HUES64 (cell line): ENCODE data around the gene ATP11C.
"Not testable (repeated sequence)": the region's sequence is repeated elsewhere in the genome, so short reads cannot be mapped to it uniquely, and the experiment has no call there.

Experiments used
- H3K27ac ChIP-seq: 2 replicates; pipeline ENCODE4 v1.7.0; 2013; ENCODE audit warnings: low read depth, low read length, inconsistent platforms
- H3K27me3 ChIP-seq: 2 replicates; pipeline ENCODE4 v1.6.1; 2013; ENCODE audit warnings: mild to moderate bottlenecking, low read length; ENCODE audit not compliant: insufficient read depth
- H3K36me3 ChIP-seq: 2 replicates; pipeline ENCODE4 v1.6.1; 2013; ENCODE audit warnings: mild to moderate bottlenecking, low read length; ENCODE audit not compliant: insufficient read depth
- H3K4me1 ChIP-seq: 2 replicates; pipeline ENCODE4 v1.6.1; 2013; ENCODE audit warnings: mild to moderate bottlenecking, low read length, moderate library complexity; ENCODE audit not compliant: insufficient read depth
- H3K4me3 ChIP-seq: 2 replicates; pipeline ENCODE4 v1.5.1; 2013; ENCODE audit warnings: mild to moderate bottlenecking, low read length, moderate library complexity
- H3K9ac ChIP-seq: 2 replicates; pipeline ENCODE4 v1.6.1; 2013; ENCODE audit warnings: mild to moderate bottlenecking, low read depth, low read length
- H3K9me3 ChIP-seq: 2 replicates; pipeline ENCODE4 v1.6.1; 2013; ENCODE audit warnings: low read depth, low read length; ENCODE audit not compliant: insufficient read depth
- whole genome bisulfite sequencing: fragments of 150-250, 120-280 bp; methylation state at CpG from one replicate; pipeline ENCODE4 v1.1.7; 2013; ENCODE audit warnings: missing lambda C conversion rate; 5-methylcytosine and 5-hydroxymethylcytosine counted together

Gene ATP11C

DNA sequence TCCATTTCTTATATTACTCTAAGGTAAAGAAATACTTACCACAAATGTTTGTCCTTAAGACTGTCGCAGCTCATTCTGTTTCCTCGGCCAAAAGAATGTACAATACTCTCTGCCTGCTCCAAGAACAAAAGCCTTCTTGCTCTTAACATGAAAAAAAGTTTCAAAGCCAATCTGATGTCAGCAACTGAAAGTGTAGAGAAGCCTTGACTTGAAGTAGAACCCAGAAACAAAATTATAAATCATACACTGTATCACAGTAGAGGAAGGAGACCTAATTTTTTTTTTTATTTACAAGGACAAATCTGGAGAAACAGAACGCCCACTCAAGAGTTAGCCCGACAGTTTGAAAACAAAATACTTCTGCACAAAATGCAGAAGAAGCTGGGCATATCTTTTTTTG lies 224.8 kb downstream of the ATP11C start, which contains the start of gene MCF2:
Gene MCF2 (minus strand): TSS at position 101 of the 400 bp plus-strand sequence. CDS start 56,423 bp downstream, outside the sequence.
- no peaks in the 10 kb centered on the region for H3K27me3 ChIP-seq
- H3K36me3 ChIP-seq, result no peaks in the 10 kb centered on the region
- no peak within 1 kb of the TSS for H3K9ac ChIP-seq
- no peaks in the 10 kb centered on the region for H3K4me1 ChIP-seq
- H3K4me3 ChIP-seq, result no peak within 1 kb of the TSS
- H3K27ac ChIP-seq, result no peak within 1 kb of the TSS
- no peaks in the 10 kb centered on the region for H3K9me3 ChIP-seq
- 91% methylated on average over 4 of the region's 4 CpGs for WGBS

DNA sequence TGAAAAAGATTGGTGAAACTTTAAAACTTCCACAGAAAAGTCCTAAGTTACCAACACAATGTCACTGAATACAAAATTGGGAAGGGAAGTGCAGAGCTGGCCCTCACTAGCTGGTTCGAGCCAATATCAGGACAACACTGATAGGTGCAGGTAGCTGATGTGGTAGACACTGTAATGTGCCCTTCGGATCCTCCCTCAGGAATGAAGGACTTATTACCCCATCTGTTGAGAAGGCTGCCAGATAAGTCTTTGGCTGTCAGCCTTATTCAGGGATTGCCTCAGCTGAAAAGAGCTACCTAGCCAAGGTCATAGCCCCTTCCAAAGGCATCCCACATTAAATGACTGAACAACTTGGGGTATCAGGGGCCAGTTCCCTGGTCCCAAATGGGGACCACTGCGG lies 230.2 kb downstream of the ATP11C start:
- H3K4me1 ChIP-seq, result no peaks in the 10 kb centered on the region
- H3K9ac ChIP-seq, result no peak overlapping the region
- H3K36me3 ChIP-seq, result no peaks in the 10 kb centered on the region
- no peak overlapping the region for H3K4me3 ChIP-seq
- no peaks in the 10 kb centered on the region for H3K9me3 ChIP-seq
- H3K27ac ChIP-seq, result no peak overlapping the region
- 100% methylated on average over 3 of the region's 3 CpGs for WGBS
- H3K27me3 ChIP-seq, result no peaks in the 10 kb centered on the region

DNA sequence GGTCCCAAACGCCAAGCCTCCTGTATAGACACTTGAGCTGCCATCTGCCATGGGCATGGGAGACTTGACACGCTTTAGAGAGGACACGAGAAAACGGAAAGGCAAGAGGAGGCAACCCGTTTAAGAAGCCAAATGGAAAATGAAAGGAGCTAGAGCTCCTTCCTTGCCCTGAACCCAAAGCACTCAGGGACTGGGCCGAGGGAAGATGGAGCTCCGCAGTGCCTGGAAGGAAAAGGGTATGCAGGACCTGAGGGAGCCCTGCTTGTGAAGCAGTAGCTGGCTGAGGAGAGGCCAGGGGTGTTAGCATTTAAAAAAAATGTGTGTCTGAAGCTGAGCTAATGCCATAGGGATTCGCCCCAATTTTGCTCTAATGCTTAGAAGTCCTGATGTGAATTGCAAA lies 239.9 kb downstream of the ATP11C start:
- Histone ChIP-seq H3K27me3 (peaks cover 46% of the 10 kb centered on the region), H3K4me3 (peak overlapping the region; percentile 61; the same call in 1 of the 2 replicates), H3K4me1 (no peaks in the 10 kb centered on the region; the same call in 1 of the 2 replicates), H3K36me3 (no peaks in the 10 kb centered on the region), H3K9me3 (no peaks in the 10 kb centered on the region), H3K9ac (no peak overlapping the region; the same call in 1 of the 2 replicates), H3K27ac (no peak overlapping the region)
- 55% methylated on average over 8 of the region's 8 CpGs for WGBS

DNA sequence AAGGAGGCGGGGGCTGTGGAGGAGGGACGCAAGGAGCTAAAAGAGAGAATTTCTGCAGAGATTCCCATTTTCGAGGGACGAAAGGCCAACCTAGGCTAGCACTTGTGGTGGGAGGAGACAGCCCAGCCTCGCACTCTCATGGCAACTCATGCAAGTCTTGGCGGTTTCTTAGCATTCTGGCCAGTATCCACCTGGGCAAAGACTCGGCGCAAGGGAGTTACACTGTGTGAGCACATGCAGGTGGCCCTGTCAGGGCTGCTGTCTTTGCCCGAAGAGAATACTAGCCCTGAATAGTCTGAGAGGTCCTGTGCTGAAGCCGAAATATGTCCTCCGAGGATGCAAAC lies 240.4 kb downstream of the ATP11C start:
- H3K27me3 ChIP-seq, result peaks cover 46% of the 10 kb centered on the region
- no peak overlapping the region for H3K27ac ChIP-seq
- peak overlapping the region; percentile 61 for H3K4me3 ChIP-seq
- 36% methylated on average over 11 of the region's 11 CpGs for WGBS
- peak overlapping the region; percentile 36; the same call in 1 of the 2 replicates for H3K9ac ChIP-seq
- H3K4me1 ChIP-seq, result no peaks in the 10 kb centered on the region; the same call in 1 of the 2 replicates
- no peaks in the 10 kb centered on the region for H3K36me3 ChIP-seq
- no peaks in the 10 kb centered on the region for H3K9me3 ChIP-seq

DNA sequence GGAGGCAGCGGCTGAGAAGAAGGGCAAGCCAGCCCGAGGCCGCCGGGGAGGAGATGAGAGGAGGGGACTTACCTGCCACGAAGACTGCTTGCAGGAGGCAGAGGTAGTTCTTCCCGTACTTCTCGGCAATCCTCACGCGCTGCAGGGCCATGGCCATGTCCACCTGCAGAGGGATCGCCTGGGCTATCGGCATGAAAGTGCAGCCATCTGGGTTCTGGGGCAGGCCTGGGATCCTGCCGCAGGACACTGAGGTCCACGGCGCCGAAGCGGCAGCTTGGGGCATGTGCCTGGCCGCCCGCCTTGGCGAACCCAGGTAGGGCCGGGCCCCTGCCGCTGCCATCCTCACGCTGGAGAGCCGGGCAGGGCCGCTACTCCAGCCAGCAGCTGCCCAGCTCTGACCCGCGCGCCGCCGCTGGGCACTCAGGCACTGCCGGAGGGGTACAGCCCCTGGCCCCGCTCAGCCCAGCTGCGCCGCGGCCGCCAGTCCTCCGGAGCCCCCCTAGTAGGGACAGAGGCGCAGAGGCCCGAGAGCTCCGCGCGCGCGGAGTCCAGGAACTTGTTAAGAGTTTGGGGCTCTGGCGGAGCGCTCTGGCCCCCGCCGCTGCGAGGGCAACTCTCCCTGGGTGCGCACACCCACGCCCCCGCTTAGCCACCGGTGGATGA lies 240.9 kb downstream of the ATP11C start:
- Histone ChIP-seq H3K4me1 (no peaks in the 10 kb centered on the region; the same call in 1 of the 2 replicates), H3K27ac (no peak overlapping the region), H3K27me3 (peaks cover 46% of the 10 kb centered on the region), H3K9ac (peak overlapping the region; percentile 36; the same call in 1 of the 2 replicates), H3K4me3 (peak overlapping the region; percentile 61), H3K36me3 (no peaks in the 10 kb centered on the region), H3K9me3 (no peaks in the 10 kb centered on the region)
- WGBS, result 1% methylated on average over 52 of the region's 52 CpGs

DNA sequence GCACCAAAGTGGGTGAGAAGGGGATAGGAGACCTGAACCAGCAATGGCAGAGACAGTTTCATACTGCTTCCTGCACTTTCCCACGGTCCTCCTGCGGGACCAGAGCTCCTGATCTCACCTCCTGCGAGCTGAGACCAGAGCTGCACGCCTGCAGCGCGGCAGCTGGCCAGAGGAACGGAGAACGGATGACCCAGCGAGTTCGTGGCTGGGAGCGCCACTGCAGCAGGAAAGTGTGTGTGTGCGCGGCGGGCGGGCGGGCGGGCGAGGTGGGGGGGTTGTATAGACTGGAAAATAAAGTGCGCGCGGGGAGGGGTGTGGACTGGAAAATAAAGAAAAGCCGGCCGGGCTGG lies 241.4 kb downstream of the ATP11C start:
- Histone ChIP-seq H3K9me3 (no peaks in the 10 kb centered on the region), H3K4me1 (no peaks in the 10 kb centered on the region; the same call in 1 of the 2 replicates), H3K27ac (no peak overlapping the region), H3K9ac (no peak overlapping the region), H3K27me3 (peaks cover 46% of the 10 kb centered on the region), H3K4me3 (peak overlapping the region; percentile 61), H3K36me3 (no peaks in the 10 kb centered on the region)
- under 1% methylated on average over 21 of the region's 23 CpGs for WGBS

DNA sequence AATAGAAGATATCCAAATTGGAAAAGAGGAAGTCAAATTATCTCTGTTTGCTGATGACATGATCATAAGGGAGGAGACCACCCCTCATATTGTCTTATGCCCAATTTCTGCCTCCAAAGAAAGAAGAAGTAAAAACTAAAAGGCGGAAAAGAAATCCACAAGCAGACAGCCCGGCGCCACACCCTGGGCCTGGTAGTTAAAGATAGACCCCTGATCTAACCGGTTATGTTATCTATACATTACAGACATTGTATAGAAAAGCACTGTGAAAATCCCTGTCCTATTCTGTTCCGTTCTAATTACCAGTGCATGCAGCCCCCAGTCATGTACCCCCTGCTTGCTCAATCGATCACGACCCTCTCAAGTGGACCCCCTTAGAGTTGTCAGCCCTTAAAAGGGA lies 247.7 kb downstream of the ATP11C start:
- H3K4me3 ChIP-seq, H3K36me3 ChIP-seq, H3K4me1 ChIP-seq, H3K9ac ChIP-seq, H3K27ac ChIP-seq, H3K9me3 ChIP-seq: not testable (repeated sequence)
- peaks cover 12% of the 10 kb centered on the region; the same call in 1 of the 2 replicates for H3K27me3 ChIP-seq
- WGBS, result 95% methylated on average over 6 of the region's 7 CpGs

DNA sequence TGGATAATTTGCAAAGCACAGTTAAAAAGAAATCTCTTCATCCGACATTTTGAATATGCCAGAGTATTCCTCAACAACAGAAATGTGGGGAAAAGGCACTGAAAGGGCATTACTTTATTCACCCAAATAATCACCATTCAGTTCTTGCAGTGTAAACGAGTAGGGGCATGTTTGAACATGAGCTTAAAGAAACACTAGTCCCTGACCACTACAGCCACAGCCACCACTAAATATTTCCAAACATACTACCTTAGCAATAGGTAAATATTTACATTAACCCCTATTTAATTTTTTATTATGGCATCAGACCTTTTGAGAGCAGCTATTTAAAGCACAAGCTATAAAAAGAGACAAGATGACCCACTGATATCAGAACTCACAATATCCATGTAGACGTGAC lies 252.5 kb downstream of the ATP11C start:
- 83% methylated on average over 3 of the region's 3 CpGs for WGBS
- no peaks in the 10 kb centered on the region for H3K27me3 ChIP-seq

More for the DNA sequence above, 252.5 kb downstream of the ATP11C start:
- no peaks in the 10 kb centered on the region for H3K4me1 ChIP-seq
- no peaks in the 10 kb centered on the region for H3K9me3 ChIP-seq
- H3K36me3 ChIP-seq, result no peaks in the 10 kb centered on the region
- no peak overlapping the region for H3K4me3 ChIP-seq
- H3K27ac ChIP-seq, result no peak overlapping the region
- H3K9ac ChIP-seq, result no peak overlapping the region
